NOMO-1 treated with DMSO at 0.1 percent for 48 hours (cell line): Measurements from ENCODE around the gene ANKRD2.

Source experiments
- DNase-seq: peaks from one replicate; lab custom pipeline; 2025; ENCODE audit not compliant: unreplicated experiment; lab: John Stamatoyannopoulos, UW

The ANKRD2 gene

DNA sequence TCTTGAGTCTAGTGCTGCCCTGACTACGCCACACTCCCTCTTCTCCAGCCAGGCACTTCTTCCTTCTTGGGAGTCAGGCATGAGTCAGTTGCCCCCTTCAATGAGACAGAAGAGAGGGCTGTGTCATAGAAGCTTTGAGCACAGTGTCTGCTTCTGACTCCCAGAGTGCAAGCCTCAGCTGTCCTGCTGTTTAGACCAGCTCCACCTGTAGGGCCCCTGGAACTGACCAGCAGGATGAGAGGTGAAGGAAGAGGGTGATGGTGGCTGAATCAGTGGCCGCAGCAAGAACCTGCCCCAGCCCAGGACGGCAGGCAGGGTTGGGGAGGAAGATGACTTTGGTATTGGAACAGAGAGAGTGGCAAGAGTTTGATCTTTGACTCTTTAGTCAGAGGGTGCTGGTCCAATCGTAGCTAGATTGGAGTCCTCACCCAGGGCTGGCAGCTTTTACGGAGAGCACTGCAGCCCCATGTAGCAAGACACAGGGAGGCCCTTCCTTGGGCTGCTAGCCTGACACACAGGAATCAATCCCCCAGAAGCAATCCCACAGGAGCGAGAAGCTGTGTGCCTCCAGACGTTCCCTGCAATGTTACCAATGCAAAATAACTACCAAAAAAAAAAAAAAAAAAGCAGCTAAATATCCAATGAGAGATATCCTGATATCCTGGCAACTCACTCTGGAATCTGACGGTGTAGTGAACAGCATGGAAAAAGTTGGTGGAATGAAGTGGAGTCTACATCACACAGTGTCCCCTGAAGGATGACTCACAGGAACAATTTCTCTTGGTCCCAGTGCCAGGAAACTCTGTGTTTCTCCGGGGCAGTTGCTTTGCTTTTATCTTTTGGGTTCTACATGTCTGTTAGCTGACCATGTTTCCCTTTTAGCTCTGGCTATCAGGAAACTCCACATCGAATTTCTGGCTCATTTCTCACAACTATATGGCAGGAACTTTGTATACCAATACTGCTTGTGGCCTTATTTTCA lies 23.8 kb downstream of the ANKRD2 start:
- no peak for DNase-seq

DNA sequence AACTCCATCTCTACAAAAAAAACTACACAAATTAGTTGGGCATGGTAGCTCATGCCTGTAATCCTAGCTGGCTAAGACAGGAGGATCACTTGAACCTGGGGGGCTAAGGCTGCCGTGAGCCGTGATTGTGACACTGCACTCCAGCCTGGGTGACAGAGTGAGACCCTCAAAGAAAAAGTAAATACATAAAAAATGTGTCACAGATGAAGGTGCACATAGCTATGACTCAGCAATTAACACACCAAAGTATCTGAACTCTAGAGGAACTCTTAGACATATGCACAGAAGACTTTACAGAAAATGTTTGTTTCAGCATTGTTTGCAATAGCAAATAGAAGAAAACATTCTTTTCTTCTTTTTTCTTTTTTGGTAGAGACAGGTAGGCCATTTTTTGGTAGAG lies 25.2 kb downstream of the ANKRD2 start:
- no peak for DNase-seq

DNA sequence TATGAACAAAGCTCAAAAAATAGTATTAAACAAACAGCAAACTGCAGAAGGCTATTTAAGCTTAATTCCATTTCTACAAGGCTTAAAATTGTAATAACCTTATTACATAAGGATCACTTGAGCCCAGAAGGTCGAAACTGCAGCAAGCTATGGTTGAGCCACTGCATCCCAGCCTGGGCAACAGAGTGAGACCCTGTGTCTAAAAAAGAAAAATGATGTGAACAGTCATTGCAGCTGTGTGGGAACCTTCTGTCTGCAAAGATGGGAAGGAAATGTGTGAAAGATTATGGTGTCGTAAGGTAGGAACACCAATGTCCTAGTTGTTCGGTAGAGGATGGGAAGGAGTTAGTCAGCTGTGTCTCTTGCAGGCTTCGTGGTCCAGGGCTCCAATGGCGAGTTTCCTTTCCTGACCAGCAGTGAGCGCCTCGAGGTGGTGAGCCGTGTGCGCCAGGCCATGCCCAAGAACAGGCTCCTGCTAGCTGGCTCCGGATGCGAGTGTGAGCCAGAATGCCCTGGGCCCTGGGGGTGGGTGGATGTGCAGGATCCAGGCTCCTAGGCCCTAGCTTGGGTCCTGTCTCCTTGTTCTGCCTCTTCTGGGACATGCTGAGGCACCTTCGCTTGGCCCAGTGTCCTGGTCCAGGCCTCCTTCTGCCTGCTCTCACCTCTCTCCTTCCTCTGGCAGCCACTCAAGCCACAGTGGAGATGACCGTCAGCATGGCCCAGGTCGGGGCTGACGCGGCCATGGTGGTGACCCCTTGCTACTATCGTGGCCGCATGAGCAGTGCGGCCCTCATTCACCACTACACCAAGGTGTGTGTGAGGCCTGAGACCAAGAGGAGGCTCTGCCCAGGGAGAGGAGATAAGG lies 26.1 kb downstream of the ANKRD2 start:
- no peak for DNase-seq

DNA sequence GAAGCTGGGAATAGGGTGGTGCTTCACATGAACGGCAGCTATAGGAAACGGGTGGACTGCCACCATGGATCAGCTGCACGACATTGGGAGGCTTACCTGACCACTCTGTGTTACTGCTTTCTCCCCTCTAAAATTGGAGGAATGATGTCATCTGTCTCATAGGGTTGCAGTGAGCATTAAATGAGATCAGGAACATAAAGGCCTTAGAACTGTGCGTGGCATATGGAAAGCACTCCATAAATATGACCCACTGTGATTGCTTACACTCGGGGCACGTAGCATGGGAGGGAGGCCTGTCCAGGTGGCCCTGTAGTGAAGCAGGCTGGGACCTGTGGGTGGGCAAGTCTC lies 26.7 kb downstream of the ANKRD2 start:
- DNase-seq = no peak

DNA sequence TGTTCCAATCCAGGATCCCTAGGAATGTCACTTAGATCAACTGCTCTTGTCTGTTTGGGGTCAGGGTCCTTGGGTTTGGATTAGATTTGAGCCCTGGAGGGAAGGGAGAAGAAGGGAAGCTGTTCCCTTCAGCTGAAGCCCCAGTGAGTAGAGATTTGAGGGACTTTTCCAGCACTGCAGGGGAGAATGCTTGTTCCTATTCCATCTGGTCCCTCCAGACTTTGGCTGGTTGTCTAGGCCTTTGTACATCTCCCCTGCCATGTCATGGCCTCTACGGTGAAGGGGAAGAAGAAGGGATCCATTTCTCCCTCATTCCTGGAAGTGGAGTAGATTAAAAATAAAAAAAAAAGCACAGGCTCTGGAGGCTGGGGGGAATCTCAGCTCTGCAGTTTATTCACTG lies 28.0 kb downstream of the ANKRD2 start:
- no peak for DNase-seq

DNA sequence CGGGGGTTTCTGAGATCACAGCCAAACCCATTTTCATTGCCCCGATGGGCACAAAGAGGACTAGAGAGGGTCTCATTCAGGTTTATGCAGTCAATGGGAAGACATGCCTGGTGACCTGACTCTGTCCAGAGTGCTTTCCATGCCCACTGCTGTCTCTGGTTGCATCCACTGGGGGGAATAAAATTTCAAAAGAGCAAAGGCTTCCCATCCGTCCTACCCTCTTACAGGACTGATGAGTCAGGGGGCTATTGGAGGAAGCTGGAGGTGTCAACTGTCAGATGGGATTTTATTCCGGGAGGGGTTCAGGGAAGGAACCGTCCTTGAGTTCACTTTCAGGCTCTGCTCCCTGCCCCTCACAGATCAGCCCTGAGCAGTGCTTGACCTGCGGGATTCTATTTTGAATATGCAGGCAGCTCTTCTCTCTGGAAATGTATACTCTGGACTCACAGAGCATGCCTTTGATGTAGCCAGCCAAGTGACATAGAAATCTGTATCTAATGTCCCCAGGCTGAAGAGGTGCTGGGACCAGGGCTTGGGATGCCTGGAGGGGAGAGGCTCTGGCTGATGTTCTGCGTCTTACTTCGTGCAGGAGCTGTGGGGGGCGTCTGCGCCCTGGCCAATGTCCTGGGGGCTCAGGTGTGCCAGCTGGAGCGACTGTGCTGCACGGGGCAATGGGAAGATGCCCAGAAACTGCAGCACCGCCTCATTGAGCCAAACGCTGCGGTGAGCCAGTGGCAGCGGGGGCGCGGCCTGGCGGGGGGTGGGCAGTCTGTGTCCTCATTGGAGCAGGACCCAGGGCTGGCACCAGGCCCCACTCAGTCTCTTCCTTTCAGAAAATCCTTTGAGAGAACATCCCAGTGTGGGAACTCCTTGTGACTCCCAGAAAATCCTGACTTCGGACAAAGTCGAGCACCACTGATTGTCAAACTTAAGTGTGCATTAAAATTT lies 29.0 kb downstream of the ANKRD2 start:
- no peak for DNase-seq

DNA sequence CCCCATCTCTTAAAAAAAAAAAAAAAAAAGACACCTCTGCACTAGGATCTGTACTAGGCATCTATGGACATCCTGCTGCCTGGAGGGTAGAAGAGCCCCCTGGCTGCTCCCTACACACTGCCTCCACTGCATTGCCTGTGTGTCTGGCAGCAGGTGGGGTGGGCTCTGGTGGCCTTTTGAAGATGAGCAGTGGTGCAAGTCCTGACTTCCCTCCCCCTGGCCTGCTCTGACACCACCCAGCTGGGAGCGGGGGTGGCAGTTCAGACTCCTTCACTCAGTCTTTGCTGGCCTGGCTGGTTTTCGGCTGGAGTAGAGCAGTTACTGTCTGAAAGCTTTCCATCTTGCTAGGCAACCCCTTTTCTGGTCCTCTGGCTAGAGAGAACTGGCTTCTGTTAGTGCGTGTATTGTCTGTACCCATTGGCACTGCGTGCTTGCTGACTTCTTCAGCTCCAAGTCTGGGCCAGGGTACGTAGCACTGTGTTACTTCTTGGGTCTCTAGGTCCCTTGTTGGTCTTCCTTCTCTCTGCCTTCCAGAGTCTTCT lies 34.6 kb downstream of the ANKRD2 start:
- DNase-seq = no peak

DNA sequence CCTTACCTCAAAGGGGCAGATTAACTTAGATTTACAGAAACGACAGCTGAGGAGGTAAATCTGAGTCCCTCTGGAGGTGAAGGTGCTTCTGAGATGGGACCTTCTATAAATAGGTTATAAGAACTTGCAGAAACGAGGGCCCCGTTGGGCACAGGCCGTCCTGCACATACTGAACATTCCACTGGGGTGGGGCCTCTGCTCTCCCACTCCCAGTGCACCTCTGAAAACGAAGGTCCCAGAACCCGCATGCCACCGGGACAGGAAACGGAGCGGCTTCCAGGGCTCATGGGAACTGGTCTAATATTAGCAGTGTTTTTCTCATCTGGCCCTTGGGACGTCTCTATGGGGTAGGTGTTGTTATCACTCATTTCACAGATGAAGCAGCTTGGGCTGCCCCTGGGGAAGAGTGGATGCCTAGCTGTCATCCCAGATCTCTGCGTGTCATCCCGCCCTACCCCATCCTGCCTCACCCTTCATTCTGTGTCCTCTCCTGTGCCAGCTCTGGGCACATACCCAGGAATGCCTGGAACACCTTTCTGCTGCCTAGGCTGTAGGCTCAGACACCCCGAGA lies 36.5 kb downstream of the ANKRD2 start:
- DNase-seq = no peak

DNA sequence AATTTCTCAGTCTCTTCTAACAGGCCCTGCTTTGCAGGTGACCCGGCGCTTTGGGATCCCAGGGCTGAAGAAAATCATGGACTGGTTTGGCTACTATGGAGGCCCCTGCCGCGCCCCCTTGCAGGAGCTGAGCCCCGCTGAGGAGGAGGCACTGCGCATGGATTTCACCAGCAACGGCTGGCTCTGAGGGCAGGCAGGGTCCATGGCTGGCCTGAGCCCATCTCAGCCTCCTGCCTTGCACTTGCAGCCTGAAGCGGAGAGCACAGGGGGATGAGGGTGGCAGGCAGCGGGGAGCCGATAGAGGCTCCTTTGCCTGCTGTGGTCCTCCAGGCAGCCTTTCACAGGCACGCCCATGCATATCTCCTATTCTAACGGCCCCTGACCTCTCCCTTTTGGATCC lies 38.9 kb downstream of the ANKRD2 start:
- DNase-seq = no peak

DNA sequence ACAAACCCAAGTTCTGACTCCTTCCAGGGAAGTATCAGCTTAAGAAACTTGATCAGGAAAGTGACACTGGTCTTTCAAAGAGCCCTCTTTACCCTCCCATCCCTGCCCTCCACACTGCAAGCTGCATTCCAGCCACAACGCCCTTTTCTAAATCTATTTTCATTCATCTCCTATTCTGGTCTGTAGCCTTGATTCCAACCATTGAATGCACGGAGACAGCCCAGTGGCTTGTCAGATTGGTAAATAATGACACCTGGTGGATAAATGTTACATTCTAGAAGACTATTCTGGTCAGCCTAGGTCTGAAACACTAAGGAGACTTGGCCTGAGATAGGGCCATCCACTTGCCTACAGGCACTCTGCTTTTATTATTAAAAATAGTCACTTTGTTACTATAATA lies 39.8 kb downstream of the ANKRD2 start:
- peak; percentile 47 for DNase-seq

DNA sequence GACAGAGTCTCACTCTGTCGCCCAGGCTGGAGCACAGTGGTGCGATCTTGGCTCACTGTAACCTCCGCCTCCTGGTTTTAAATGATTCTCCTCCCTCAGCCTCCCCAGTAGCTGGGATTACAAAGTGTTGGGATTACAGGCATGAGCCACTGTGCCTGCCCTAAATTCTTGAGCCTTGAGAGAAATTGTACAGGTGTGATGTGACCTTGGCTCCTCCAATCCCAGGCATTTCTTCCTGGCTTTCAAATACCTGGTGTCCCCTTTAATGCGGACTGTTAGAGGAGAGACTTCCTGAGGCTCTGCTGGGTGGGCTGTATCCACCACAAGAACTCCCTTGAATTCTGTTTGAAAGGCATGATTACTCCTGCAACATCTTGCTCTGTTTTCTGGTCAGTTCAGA lies 45.7 kb downstream of the ANKRD2 start:
- DNase-seq = no peak

DNA sequence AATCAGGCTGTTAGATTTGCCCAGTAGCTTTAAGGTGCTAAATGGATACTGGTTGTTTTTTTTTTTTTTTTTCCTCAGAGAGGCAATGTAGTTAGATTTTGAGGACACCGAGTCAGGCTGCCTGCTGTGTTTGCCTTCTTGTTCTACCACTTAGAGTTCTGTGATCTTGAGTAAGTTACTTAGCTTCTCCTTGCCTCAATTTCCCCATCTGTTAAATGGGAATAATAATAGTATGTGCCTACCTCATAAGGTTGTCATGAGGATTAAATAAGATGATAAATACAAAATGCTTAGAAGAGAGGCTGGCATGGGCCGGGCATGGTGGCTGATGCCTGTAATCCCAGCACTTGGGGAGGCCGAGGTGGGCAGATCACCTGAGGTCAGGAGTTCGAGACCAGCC lies 46.2 kb downstream of the ANKRD2 start:
- DNase-seq = no peak

DNA sequence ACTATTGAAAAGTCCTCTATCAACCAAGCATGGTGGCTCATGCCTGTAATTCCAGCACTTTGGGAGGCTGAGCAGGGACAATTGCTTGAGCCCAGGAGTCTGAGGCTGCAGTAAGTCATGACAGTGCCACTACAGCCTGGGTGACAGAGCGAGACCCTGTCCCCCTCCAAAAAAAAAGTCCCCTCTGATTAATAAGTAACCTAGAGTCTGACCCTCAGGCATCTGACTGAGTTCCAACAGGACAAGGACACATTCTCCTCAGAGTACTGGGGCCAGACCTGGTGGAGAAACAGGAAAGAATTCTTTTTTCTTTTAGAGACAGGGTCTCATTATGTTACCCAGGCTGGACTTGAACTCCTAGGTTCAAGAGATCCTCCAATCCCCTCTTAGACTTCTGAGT lies 50.7 kb downstream of the ANKRD2 start:
- DNase-seq = no peak

DNA sequence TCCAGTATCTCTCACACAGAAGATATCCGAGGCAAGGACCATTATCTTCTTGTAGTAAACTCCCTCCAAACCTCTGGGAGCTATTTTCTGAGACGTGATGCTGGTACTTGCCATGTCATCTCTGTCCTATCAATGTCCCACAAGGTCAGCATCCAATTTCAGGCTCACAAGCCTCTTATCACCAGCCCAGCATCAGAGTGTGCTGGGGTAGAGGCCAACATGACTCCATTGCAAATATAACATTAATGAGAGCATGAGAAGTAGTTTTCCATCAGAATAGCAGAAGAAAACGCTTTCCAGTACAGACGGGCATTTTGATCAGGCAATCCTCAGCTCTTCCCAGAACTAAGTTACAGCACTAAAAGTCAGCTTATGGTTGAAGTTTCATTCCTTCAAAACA lies 55.2 kb downstream of the ANKRD2 start:
- no peak for DNase-seq

DNA sequence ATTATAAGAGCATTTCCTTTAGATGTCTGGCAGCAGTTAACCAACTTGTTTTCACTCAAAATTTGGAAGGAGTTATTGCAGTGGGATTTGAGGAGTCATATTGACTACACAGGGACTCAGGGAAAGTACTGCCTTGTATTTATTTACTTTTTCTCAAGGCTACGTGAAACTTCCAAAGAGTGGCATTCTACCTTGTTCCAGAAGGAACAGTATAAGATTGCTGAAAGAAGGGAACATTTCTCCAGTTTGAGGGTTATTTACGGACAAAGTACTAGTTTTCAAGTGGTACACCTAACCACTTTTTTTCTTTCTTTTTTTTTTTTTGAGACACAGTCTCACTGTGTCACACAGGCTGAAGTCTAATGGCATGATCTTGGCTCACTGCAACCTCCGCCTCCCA lies 55.6 kb downstream of the ANKRD2 start:
- DNase-seq = no peak

DNA sequence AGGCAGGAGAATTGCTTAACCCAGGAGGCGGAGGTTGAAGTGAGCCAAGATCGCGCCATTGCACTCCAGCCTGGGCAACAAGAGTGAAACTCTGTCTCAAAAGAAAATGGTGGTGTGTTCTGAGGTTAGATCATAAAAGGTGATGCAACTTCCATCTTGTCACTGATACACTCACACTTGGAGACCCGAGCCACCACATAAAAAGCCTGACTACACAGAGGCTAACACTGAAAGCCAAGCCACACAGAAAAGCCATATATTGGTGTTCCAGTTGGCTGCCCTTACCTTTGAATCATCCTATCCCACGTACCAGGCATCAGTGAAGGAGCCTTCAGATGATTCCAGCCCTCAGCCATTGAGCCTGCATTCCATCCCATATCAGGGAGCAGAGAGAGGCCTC lies 56.7 kb downstream of the ANKRD2 start:
- no peak for DNase-seq

DNA sequence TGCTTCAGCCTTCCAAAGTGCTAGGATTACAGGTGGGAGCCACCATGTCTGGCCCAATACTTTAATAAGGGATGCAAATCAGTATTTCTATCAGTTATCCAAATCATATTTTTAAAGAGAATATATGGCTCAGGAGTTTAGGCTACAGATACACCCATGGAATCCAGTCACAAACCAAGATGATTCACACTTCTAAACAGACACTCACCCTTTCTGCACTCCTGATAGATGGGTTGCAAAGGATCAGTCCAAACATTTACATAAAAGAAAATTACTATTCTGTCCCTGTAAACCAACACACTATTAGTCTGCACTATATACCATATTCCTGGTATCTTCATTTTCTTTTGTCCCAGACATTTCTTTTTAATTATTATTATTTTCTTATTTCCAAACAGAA lies 58.5 kb downstream of the ANKRD2 start:
- DNase-seq = no peak

DNA sequence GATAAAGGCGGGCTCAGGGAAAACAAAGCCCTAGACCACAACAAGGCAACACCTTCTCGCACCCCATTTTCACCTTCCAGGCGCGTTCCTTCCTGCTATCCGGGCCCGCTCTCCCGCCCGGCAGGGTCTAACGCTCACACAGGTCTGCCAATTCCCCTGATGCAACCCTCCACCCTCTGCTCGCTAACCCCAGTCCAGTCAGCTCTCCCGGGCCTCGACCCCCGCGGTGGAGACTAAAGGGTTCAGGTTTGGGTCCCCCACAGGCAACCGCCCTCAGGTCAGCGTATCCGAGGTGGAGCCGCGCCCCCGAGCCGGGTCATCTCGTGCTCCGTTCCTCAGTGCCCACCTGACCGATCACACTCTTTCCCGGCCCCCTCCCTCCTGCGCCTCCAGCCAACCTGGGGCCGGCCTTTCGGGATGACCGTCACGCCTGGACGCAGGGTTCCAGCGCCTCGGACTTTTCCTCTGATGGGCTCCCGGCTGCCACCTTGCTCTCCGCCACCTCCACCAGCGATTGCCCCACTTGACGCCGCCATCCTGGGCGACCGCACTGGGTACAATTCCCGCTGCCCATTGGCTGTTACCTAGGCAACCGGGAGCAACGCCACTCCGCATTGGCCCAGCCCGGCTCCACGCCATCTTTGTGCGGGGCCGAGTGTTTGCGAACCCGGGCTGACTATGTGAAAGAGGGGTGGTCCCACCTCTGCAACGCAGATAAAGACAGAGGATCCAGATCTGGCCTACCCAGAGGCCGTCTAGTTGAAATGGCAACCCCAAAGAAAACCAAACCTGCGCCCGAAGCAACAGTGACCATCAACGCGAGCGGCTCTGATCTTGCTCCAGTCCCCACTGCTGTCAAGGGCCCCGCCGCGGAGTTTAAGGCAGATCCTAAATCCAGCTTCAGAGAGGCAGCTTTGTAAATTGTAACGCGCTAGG lies 60.6 kb downstream of the ANKRD2 start, which contains the start of gene MORN4:
TSS of gene MORN4 (minus strand) at position 552 of the 936 bp plus-strand sequence. CDS start 13,847 bp downstream, outside the sequence.
- peak; percentile 92 for DNase-seq
